WTC11 (cell line): Measurements from ENCODE around the gene NUB1. TPM values are rescaled to one million over a fixed set of nuclear protein-coding genes. Genes with fewer than 3 reads are reported as not detected.

Experiments used
- FOXP1 ChIP-seq: sonication (generic); formaldehyde crosslinking; IDR thresholded peaks from 2 replicates; pipeline ENCODE4 v1.8.0; 2022; ENCODE audit warnings: missing genetic modification reagents, mild to moderate bottlenecking, moderate library complexity, borderline replicate concordance
- TEAD4 ChIP-seq: sonication (generic); formaldehyde crosslinking; IDR thresholded peaks from 2 replicates; pipeline ENCODE4 v1.8.0; 2022; ENCODE audit warnings: mild to moderate bottlenecking, missing genetic modification reagents
- ZNF423 ChIP-seq: fragments of 250-450 bp; sonication (Bioruptor Pico); IDR thresholded peaks from 2 replicates; pipeline ENCODE4 v2.1.2; 2022; ENCODE audit warnings: mild to moderate bottlenecking, moderate library complexity
- total RNA-seq: library from RNA; stranded (reverse); gene quantifications from 3 replicates; pipeline ENCODE4 v1.2.3, GENCODE V29; 2021
- TF ChIP-seq, protein P1 (sequence below): fragments of 250-450 bp; sonication (Bioruptor Pico); IDR thresholded peaks from 2 replicates; pipeline ENCODE4 v1.9.0; 2021; ENCODE audit warnings: mild to moderate bottlenecking
- TF ChIP-seq, protein P2 (sequence below): sonication (generic); formaldehyde crosslinking; IDR thresholded peaks from 2 replicates; pipeline ENCODE4 v1.8.1; 2023; ENCODE audit warnings: mild to moderate bottlenecking, missing genetic modification reagents
- TF ChIP-seq, protein P3 (sequence below): sonication (generic); formaldehyde crosslinking; IDR thresholded peaks from 2 replicates; pipeline ENCODE4 v1.8.0; 2022; ENCODE audit warnings: mild to moderate bottlenecking, missing genetic modification reagents
- TF ChIP-seq, protein P4 (sequence below): fragments of 250-450 bp; sonication (Bioruptor Pico); IDR thresholded peaks from 2 replicates; pipeline ENCODE4 v1.9.0; 2021; ENCODE audit warnings: mild to moderate bottlenecking, borderline replicate concordance

The NUB1 gene
- total RNA-seq, 1 experiment from 2014 or later: 38.3 TPM

DNA sequence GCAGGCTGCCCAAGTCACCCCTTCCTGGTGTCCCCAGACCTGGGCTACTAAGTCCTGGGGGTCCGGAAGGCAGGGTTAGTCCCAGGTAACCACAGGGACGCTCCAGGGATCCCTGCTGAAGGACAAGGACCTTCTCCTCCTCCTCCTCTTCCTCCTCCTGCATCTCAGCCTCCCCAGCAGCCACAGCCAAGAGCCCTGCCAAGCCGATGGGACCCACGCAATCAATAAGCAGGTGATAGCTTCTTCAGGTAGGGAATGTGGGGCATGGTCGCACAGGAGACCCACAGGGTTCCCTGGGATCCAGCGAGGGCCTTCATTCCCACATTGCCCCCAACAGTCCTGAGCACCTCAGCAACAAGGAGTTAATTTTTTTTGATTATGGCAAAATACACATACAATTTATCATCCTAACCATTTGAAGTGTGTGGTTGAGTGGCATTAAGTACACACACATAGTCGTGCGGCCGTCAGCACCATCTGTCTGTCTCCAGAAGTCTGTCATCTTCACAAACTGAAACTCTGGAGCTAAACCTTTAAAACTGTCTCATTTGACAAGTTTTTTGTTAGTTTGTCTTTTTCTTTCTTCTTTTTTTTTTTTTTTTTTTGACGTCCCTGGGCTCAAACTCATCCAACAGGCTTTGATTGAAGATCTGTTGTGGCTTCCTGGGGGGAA is 86.2 kb downstream of the NUB1 start (continued):
- TF ChIP-seq, protein P1, sequence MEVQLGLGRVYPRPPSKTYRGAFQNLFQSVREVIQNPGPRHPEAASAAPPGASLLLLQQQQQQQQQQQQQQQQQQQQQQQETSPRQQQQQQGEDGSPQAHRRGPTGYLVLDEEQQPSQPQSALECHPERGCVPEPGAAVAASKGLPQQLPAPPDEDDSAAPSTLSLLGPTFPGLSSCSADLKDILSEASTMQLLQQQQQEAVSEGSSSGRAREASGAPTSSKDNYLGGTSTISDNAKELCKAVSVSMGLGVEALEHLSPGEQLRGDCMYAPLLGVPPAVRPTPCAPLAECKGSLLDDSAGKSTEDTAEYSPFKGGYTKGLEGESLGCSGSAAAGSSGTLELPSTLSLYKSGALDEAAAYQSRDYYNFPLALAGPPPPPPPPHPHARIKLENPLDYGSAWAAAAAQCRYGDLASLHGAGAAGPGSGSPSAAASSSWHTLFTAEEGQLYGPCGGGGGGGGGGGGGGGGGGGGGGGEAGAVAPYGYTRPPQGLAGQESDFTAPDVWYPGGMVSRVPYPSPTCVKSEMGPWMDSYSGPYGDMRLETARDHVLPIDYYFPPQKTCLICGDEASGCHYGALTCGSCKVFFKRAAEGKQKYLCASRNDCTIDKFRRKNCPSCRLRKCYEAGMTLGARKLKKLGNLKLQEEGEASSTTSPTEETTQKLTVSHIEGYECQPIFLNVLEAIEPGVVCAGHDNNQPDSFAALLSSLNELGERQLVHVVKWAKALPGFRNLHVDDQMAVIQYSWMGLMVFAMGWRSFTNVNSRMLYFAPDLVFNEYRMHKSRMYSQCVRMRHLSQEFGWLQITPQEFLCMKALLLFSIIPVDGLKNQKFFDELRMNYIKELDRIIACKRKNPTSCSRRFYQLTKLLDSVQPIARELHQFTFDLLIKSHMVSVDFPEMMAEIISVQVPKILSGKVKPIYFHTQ (CRISPR knock-in tag): no peak
- TF ChIP-seq, protein P2, sequence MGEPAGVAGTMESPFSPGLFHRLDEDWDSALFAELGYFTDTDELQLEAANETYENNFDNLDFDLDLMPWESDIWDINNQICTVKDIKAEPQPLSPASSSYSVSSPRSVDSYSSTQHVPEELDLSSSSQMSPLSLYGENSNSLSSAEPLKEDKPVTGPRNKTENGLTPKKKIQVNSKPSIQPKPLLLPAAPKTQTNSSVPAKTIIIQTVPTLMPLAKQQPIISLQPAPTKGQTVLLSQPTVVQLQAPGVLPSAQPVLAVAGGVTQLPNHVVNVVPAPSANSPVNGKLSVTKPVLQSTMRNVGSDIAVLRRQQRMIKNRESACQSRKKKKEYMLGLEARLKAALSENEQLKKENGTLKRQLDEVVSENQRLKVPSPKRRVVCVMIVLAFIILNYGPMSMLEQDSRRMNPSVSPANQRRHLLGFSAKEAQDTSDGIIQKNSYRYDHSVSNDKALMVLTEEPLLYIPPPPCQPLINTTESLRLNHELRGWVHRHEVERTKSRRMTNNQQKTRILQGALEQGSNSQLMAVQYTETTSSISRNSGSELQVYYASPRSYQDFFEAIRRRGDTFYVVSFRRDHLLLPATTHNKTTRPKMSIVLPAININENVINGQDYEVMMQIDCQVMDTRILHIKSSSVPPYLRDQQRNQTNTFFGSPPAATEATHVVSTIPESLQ: no peak
- TF ChIP-seq, protein P3, sequence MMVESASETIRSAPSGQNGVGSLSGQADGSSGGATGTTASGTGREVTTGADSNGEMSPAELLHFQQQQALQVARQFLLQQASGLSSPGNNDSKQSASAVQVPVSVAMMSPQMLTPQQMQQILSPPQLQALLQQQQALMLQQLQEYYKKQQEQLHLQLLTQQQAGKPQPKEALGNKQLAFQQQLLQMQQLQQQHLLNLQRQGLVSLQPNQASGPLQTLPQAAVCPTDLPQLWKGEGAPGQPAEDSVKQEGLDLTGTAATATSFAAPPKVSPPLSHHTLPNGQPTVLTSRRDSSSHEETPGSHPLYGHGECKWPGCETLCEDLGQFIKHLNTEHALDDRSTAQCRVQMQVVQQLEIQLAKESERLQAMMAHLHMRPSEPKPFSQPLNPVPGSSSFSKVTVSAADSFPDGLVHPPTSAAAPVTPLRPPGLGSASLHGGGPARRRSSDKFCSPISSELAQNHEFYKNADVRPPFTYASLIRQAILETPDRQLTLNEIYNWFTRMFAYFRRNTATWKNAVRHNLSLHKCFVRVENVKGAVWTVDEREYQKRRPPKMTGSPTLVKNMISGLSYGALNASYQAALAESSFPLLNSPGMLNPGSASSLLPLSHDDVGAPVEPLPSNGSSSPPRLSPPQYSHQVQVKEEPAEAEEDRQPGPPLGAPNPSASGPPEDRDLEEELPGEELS (CRISPR knock-in tag): no peak
- TF ChIP-seq TEAD4 (CRISPR knock-in tag): no peak
- no peak for TF ChIP-seq FOXP1 (CRISPR knock-in tag)
- no peak for TF ChIP-seq ZNF423 (CRISPR knock-in tag)
- TF ChIP-seq, protein P4, sequence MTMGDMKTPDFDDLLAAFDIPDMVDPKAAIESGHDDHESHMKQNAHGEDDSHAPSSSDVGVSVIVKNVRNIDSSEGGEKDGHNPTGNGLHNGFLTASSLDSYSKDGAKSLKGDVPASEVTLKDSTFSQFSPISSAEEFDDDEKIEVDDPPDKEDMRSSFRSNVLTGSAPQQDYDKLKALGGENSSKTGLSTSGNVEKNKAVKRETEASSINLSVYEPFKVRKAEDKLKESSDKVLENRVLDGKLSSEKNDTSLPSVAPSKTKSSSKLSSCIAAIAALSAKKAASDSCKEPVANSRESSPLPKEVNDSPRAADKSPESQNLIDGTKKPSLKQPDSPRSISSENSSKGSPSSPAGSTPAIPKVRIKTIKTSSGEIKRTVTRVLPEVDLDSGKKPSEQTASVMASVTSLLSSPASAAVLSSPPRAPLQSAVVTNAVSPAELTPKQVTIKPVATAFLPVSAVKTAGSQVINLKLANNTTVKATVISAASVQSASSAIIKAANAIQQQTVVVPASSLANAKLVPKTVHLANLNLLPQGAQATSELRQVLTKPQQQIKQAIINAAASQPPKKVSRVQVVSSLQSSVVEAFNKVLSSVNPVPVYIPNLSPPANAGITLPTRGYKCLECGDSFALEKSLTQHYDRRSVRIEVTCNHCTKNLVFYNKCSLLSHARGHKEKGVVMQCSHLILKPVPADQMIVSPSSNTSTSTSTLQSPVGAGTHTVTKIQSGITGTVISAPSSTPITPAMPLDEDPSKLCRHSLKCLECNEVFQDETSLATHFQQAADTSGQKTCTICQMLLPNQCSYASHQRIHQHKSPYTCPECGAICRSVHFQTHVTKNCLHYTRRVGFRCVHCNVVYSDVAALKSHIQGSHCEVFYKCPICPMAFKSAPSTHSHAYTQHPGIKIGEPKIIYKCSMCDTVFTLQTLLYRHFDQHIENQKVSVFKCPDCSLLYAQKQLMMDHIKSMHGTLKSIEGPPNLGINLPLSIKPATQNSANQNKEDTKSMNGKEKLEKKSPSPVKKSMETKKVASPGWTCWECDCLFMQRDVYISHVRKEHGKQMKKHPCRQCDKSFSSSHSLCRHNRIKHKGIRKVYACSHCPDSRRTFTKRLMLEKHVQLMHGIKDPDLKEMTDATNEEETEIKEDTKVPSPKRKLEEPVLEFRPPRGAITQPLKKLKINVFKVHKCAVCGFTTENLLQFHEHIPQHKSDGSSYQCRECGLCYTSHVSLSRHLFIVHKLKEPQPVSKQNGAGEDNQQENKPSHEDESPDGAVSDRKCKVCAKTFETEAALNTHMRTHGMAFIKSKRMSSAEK (CRISPR knock-in tag): no peak

Other genes starting within 250 kb of the NUB1 start
- gene GBX1, start 174.1 kb upstream of the NUB1 start, total RNA-seq: 0.27 to 0.55 TPM in 2 of 3 replicates, not detected in the other
- gene ASB10, start 154.6 kb upstream of the NUB1 start, total RNA-seq: not detected in 3 replicates
- gene H2BK1, start 131.3 kb upstream of the NUB1 start, total RNA-seq: 0.87 TPM in 1 of 3 replicates, not detected in the others
- gene ABCF2, start 114.6 kb upstream of the NUB1 start, total RNA-seq: 41.3 to 43.7 TPM (median 43.5 TPM) in 3 replicates
- gene CHPF2, start 109.3 kb upstream of the NUB1 start, total RNA-seq: 25.0 to 30.7 TPM (median 26.3 TPM) in 3 replicates
- 5.8 to 9.0 TPM (median 5.9 TPM) in 3 replicates for gene SMARCD3, start 93.1 kb upstream of the NUB1 start, total RNA-seq
- 24.4 to 32.4 TPM (median 30.7 TPM) in 3 replicates for gene WDR86, start 68.2 kb downstream of the NUB1 start, total RNA-seq
- gene CRYGN, start 98.3 kb downstream of the NUB1 start, total RNA-seq: 1.0 to 1.6 TPM (median 1.5 TPM) in 3 replicates
- 126 to 133 TPM (median 127 TPM) in 3 replicates for gene RHEB, start 178.1 kb downstream of the NUB1 start, total RNA-seq